HG02884 (cell line): Measurements from ENCODE around the gene DUSP7.

ENCODE experiments used
- ATAC-seq: cut with Tn5 transposase; IDR thresholded peaks from one replicate; pipeline ENCODE4 v1.9.1; 2021; ENCODE audit warnings: mild to moderate bottlenecking, moderate library complexity; ENCODE audit not compliant: unreplicated experiment

DUSP7 gene

DNA sequence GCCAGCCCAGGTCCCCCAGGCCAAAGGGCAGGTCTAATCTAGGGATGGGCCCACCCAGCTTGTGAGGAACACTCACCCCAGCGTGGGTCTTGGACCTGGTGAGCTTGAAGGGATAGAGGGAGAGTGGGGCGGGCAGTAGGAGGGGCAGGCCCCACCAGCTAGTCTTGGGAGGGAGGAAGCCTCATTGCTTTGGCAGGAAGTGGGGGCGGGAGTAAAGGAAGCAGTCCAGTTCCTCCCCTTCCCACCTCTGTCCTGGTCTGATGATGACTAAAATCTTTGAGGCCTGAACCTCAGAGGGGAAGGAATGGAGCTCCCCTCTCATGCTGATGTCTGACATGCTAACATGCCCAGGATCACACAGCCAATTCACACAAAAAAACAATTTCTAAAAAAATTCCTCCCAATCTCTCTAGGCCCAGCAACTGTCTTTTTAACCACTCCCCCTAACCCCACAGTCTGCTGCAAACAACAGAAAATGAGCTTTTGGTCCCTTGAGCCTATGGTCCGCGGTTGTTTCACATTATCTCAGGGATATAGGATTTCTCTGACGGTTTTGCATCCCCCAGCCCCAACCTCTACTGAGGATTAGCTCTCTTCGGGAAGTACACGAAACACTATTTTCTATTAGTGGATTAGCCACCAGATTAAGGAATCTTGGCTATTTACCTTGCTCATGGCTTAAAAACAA is 30.7 kb upstream of the DUSP7 start:
- no peak for ATAC-seq

- ATAC-seq: no peak
Measured at GRCh38 chr3:52086461-52086860, 30.1 kb upstream of the DUSP7 start.

GRCh38 chr3:52085681-52086282 is 29.4 kb upstream of the DUSP7 start:
- ATAC-seq: no peak

- no peak for ATAC-seq
Measured at GRCh38 chr3:52084954-52085680, 28.7 kb upstream of the DUSP7 start.

GRCh38 chr3:52084216-52084945 is 28.0 kb upstream of the DUSP7 start:
- ATAC-seq: no peak

GRCh38 chr3:52083556-52084087 is 27.3 kb upstream of the DUSP7 start:
- no peak for ATAC-seq

GRCh38 chr3:52082951-52083350 is 26.6 kb upstream of the DUSP7 start:
- no peak for ATAC-seq

DNA sequence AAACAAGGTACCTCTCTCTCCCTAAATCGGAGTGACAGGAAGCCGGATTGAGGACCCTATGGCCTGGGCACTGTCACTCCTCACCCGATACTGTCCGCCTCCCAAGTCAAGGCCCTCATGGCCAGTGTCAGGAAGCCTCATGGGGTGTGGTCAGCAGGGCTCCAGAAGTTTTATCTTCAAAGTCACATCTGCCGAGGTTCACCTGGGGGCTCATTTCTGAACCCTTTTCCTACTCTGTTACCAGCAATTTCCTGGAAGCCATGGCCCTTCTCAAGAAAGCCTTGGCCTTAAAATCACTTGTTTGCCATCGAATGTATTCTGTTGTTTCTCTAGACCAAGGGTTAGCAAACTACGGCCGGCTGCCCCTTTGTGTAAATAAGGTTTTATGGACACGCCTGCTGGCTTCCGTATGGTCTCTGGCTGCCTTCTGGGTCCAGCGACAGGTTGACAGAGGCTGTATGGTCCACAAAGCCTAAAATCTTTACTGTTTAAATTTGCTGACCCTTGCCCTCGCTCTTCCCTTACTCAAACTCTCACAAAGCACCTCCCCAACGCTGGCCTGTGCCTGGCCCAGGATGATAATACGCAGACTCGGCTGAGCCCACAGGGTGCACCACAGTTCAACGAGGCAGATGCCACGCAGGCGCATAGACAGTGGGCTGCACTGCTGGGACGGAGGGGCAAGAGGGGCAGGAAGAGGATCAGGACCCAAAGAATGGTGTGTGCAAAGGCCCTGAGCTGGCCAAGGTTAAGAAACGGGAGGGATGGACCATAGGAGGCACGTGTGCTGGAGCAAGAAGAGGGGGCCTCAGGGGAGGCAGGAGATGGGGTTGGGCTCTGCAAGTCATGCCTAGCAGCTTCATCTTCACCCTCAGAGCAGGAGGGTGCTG is 24.7 kb upstream of the DUSP7 start:
- no peak for ATAC-seq

- no peak for ATAC-seq
Measured at GRCh38 chr3:52079958-52080357, 23.6 kb upstream of the DUSP7 start.

GRCh38 chr3:52078781-52079560 is 22.6 kb upstream of the DUSP7 start:
- ATAC-seq: no peak

DNA sequence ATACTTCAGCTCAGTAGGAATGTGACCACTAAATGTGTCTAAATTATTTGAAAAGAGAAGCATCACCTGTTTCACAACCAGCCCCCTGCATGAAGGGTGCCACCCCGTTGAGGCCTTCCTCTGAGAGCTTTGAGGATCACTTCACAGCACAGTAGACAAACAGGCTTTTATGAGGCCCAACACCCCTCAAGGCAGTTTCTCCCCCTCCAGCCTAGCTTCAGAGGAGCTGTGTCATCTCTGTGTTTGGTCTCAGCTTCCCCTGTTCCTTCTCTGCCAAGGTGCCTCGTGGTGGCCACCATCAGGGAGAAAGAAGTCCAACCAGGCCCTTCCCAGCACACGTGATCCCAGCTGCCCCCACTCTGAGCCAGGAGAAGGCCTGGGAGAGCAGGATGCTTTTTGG is 21.6 kb upstream of the DUSP7 start:
- no peak for ATAC-seq

- no peak for ATAC-seq
Measured at GRCh38 chr3:52076896-52077780, 20.8 kb upstream of the DUSP7 start.

DNA sequence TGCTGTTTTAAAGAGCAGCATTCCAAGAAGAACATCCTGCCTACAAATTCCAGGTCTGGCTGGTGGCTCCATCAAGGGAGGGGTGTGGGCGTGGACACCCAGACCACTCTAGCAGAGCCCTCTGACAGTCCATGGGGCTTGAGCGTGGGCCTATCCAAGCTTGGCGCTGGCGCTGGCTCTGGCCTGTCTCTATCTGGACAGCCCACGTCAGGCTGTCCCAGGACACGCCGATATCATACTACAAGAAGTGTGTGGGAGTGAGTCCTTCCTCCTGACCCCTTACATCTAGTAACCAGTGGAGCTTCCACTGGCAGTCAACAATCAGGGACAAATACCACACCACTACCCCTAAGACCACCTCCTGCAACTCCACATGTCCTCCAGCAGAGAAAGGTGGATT is 17.1 kb upstream of the DUSP7 start:
- no peak for ATAC-seq

GRCh38 chr3:52072471-52072870 is 16.1 kb upstream of the DUSP7 start:
- ATAC-seq: no peak

DNA sequence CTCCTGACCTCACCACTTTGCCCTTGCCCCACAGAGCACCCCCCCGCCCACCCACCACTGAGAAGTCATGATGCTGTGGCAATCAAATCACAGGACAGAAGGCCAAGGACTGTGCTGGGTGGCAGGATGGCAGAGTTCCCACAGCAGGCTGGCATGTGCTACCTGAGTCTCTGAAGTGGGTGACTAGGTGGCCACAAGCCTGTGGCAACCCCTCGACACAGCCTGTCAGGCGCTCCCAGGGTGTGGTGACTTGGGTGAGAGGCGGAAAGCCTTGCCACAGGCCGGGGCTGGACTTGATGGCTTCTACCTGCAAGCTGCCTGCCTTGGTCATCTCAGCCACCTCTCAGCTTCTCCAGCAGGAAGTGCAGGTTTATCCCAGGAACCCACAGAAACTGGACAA is 15.6 kb upstream of the DUSP7 start:
- ATAC-seq: no peak

GRCh38 chr3:52070724-52071621 is 14.6 kb upstream of the DUSP7 start:
- no peak for ATAC-seq

DNA sequence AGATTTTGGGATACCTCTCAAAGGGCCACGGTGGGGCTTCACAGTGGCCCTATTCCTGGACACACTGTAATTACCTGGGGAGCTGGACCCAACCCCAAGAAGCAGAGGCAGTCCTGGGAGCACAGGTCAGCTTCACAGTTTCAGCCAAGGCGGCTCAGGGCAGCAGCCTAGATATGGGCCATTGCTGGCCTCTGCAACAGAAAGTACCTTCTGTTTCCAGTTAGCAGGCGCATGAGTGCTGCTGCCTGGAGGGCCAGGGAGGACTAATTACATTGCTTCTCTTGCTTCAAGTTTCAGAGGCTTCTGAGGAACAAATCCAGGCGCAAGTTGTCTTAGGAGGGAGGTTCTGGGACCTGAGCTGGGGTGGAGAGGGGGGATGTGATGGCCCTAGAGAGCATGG is 13.5 kb upstream of the DUSP7 start:
- no peak for ATAC-seq

DNA sequence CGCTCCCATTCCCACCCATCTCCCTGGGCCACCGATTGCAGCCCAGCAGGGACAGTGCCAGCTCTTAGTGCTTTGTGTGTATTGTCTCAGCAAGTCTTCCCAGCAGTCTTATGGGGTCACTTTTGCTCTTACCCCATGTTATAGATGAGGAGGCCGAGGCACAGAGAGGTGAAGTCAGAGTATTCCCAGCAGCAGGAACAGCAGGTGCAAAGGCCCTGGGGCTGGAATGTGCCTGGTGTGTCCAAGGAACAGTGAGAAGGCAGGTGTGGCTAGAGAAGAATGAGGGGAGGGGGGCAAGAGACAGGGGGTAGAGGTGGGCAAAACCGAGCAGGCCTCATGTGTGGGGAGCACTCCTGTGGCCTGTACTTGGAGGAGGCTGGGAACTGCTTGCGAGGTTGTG is 12.8 kb upstream of the DUSP7 start:
- ATAC-seq: no peak
